Heart left ventricle (tissue), 13 donors: ENCODE data around the gene TNRC6A.

ENCODE experiments used
- CTCF ChIP-seq, 12 donors: fragments of 200-600 bp; sonication (generic) in 4 of 12; IDR thresholded peaks; one replicate each; pipeline versions ENCODE4 v1.5.0 to v1.8.0; 2018 to 2022; ENCODE audit warnings: antibody characterized with exemption in 12 of 12, mild to moderate bottlenecking in 5 of 12
- POLR2A ChIP-seq, 2 donors: fragments of 450-650 bp; IDR thresholded peaks; one replicate each; pipeline ENCODE4 v1.6.1; 2017; ENCODE audit warnings: antibody characterized with exemption in 2 of 2, mild to moderate bottlenecking in 2 of 2, moderate library complexity in 2 of 2
- donor health status: ischemic (EF 13 %, LVEDD 7.1; RV severe dilation, severe dysfunction).
- donor health status: DM: no; HTN: yes; CAD: no.
- donor health status: DM: no; HTN: no; CAD: no.
- donor health status: ischemic (EF 25% LVEDD 6.9; RV normal size, moderate dysfunction).
- donor health status: ischemic (EF 25% LVEDD 5.7; RV mildly dilated, moderate dysfunction).
- donor health status: ischemic (EF 35%, LVEDD 5.7; RV mildly dilated, moderate dysfunction).
- donor health status: nonischemic (EF 11% LVEDD 7.7; RV severe dilation, severe dysfunction).
- donor health status: DM: yes; HTN: yes; CAD: no.
- donor health status: PGD.
- donor health status: ischemic (EF 29% LVEDD 5.4; RV normal size, mild dysfunction).
- donor health status: nonischemic (EF 23%, LVEDD 6.1; RV moderate dilation, normal function).

- TF ChIP-seq CTCF (IDR thresholded peaks at IDR 0.05) (no peak), POLR2A (IDR thresholded peaks at IDR 0.05) (no peak)
Measured at GRCh38 chr16:24810951-24811843, 81.7 kb downstream of the TNRC6A start.
